ENCODE measurements around the gene PCED1B.

PCED1B gene

GRCh38 chr12:47082283-47082682, 2.9 kb downstream of the PCED1B start:
- no peak overlapping the region for H3K4me3 ChIP-seq (ENCODE audit: low read length)
- TF ChIP-seq, protein P1, sequence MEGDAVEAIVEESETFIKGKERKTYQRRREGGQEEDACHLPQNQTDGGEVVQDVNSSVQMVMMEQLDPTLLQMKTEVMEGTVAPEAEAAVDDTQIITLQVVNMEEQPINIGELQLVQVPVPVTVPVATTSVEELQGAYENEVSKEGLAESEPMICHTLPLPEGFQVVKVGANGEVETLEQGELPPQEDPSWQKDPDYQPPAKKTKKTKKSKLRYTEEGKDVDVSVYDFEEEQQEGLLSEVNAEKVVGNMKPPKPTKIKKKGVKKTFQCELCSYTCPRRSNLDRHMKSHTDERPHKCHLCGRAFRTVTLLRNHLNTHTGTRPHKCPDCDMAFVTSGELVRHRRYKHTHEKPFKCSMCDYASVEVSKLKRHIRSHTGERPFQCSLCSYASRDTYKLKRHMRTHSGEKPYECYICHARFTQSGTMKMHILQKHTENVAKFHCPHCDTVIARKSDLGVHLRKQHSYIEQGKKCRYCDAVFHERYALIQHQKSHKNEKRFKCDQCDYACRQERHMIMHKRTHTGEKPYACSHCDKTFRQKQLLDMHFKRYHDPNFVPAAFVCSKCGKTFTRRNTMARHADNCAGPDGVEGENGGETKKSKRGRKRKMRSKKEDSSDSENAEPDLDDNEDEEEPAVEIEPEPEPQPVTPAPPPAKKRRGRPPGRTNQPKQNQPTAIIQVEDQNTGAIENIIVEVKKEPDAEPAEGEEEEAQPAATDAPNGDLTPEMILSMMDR (conservative IDR thresholded peaks at IDR 0.05; ENCODE audit: low read length): no peak
- DNase-seq (ENCODE audit: low read depth): no peak

DNA sequence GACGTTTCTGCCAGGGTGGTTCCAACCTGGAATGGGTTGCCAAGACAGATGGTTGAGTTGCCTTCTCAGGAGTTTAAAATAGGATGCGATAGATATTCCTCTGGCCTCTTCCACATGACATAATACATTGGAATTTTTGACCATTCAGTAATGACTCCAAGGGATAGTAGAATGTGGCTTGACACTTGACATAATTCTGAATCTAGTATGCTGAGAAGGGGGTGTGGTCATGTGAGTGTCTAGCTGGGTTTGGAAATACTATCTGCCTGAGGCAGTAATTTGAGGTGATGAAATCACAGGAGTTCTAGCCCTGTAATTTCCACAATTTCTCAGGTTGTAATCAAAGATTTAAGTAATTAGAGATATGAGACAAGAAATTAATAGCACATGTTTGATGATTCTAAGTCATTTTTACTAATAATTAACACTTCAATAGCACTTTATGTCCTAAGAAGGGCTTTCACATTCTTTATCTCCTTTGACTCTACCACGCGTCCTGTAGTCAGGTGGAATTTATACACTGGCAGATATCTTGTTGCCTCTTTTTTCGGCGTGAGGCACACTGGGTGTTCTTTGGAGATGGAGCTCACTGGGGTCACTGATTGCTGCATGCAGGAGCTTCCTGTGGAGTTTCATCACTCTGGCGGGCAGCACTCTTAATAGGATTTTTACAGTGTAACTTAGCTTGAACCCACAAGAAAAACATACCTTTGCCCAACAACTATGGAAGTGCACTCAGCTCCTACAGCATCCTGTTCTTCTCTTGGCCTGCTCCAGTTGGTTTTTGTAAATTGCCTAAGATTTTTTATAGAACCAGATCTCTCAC, 3.6 kb downstream of the PCED1B start:
- TF ChIP-seq, protein P1 (conservative IDR thresholded peaks at IDR 0.05; ENCODE audit: low read length): no peak
- peak; percentile 96 for DNase-seq (ENCODE audit: low read depth)
- no peak overlapping the region for H3K4me3 ChIP-seq (ENCODE audit: low read length)

GRCh38 chr12:47084172-47084571, 4.8 kb downstream of the PCED1B start:
- TF ChIP-seq, protein P1 (conservative IDR thresholded peaks at IDR 0.05; ENCODE audit: low read length): no peak

DNA sequence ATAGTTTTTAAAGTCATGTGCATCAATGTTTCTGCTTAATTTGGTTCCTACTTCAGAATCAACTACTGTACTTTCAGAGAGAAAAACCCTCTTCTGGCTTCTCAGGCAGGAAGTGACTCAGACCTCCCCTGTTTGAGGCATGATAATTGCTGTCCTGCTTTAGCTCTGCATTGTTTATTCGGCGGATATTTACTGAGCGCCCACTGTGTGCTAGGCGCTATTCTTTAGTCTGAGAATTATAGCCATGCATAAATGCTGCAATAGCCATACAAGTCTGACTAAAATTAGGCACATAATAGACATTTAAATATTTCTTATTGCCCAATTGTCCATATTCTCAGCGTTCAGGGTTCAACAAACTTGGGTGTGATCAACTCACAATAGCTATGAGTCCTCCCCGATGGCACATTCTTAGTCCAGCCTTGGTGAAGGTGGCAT, 6.4 kb downstream of the PCED1B start:
- peak; percentile 65 for DNase-seq (ENCODE audit: low read depth)
- TF ChIP-seq, protein P1 (conservative IDR thresholded peaks at IDR 0.05; ENCODE audit: low read length): no peak
- no peak overlapping the region for H3K4me3 ChIP-seq (ENCODE audit: low read length)

More at GRCh38 chr12:47084172-47084571, 4.8 kb downstream of the PCED1B start:
- no peak overlapping the region for H3K4me3 ChIP-seq (ENCODE audit: low read length)
- no peak for DNase-seq (ENCODE audit: low read depth)

DNA sequence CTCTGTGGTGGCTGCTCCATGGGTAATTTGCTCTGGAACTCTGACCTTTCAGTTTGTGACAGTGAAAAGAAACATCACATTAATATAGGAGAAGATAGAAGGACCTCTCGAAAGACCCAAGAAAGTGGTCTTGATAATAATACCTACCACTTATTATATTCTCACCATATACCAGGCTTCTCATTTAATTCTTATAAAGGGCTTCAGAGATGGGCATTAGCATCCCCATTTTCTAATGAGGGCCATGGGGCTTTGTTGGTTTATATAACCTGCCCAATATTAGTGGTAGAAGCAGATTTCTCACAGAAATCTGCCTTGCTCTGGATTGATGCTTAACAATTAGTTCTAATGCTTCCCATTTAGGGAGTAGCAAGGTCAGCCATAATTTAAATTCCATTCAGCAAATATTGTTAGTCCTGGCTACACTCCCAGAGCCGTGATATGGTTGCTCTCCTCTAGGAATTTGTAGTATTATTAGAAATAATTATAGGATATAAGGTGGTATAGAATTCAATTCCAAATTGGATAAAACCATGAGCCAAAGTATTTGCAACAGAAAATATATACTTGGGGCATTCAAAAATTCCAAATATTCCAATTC, 7.8 kb downstream of the PCED1B start:
- DNase-seq (ENCODE audit: low read depth): peak; percentile 48
- H3K4me3 ChIP-seq (ENCODE audit: low read length): no peak overlapping the region
- TF ChIP-seq, protein P1 (conservative IDR thresholded peaks at IDR 0.05; ENCODE audit: low read length): no peak

GRCh38 chr12:47088021-47088944, 8.9 kb downstream of the PCED1B start:
- no peak overlapping the region for H3K4me3 ChIP-seq (ENCODE audit: low read length)
- TF ChIP-seq, protein P1 (conservative IDR thresholded peaks at IDR 0.05; ENCODE audit: low read length): no peak
- peak; percentile 48 for DNase-seq (ENCODE audit: low read depth)
